AG04449 (cell line): Measurements from ENCODE around the gene SPSB1.

ENCODE experiments used
- CTCF ChIA-PET: fragments of 350-600 bp; formaldehyde crosslinking; extraction: SDS; loops from one replicate; lab custom pipeline; 2021; ENCODE audit warnings: antibody characterized with exemption; lab: Yijun Ruan, JAX
- POLR2A ChIA-PET: fragments of 400-600, 350-600 bp; formaldehyde crosslinking; extraction: SDS; loops from one replicate; lab custom pipeline; 2020; ENCODE audit warnings: antibody characterized with exemption, inconsistent platforms; lab: Yijun Ruan, JAX
- DNase-seq: peaks from one replicate; pipeline ENCODE4 v3.0.0-alpha.2; 2010; ENCODE audit warnings: low read depth, low spot score
- H3K4me3 ChIP-seq: 2 replicates; pipeline ENCODE4 v1.5.1; 2011; ENCODE audit warnings: low read depth, mild to moderate bottlenecking, control low read depth, low read length
- CTCF ChIP-seq: IDR thresholded peaks from one replicate; pipeline ENCODE4 v1.5.1; 2011; ENCODE audit warnings: mild to moderate bottlenecking, moderate library complexity, low read length, control low read depth, inconsistent platforms; ENCODE audit not compliant: insufficient read depth; ENCODE audit errors: missing control alignments

SPSB1 gene

GRCh38 chr1:9361630-9362260 is 69.1 kb downstream of the SPSB1 start:
- no peak for DNase-seq
- ChIA-PET CTCF (no interaction called here), POLR2A (no interaction called here)
- no peak overlapping the region for H3K4me3 ChIP-seq
- TF ChIP-seq CTCF = no peak

- H3K4me3 ChIP-seq = no peak overlapping the region
- DNase-seq = no peak
- ChIA-PET POLR2A (interaction anchor here (0.6 kb wide), 1 partner anchor 29 kb away, joined by 3 read pairs; no protein-coding TSS in a partner anchor), CTCF (interaction anchor here (1.0 kb wide), 1 partner anchor 9 kb away, joined by 3 read pairs; no protein-coding TSS in a partner anchor)
- no peak for TF ChIP-seq CTCF
Measured at GRCh38 chr1:9362488-9362887, 69.8 kb downstream of the SPSB1 start.

GRCh38 chr1:9363061-9363471 is 70.4 kb downstream of the SPSB1 start:
- H3K4me3 ChIP-seq = no peak overlapping the region
- no peak for DNase-seq
- no peak for TF ChIP-seq CTCF
- ChIA-PET POLR2A (interaction anchor here (0.6 kb wide), 2 partner anchors 29 to 1852 kb away, joined by 3 read pairs; no protein-coding TSS in a partner anchor), CTCF (interaction anchor here (1.0 kb wide), 1 partner anchor 10 kb away, joined by 3 read pairs; no protein-coding TSS in a partner anchor)

GRCh38 chr1:9366298-9366697 is 73.6 kb downstream of the SPSB1 start:
- POLR2A ChIA-PET = no interaction called here
- no peak overlapping the region for H3K4me3 ChIP-seq
- TF ChIP-seq CTCF = no peak
- DNase-seq = no peak
- CTCF ChIA-PET = no interaction called here

- no peak overlapping the region for H3K4me3 ChIP-seq
- TF ChIP-seq CTCF = no peak
- ChIA-PET CTCF (interaction anchor here (0.8 kb wide), 1 partner anchor 75 kb away, joined by 3 read pairs; no protein-coding TSS in a partner anchor), POLR2A (no interaction called here)
- no peak for DNase-seq
Measured at GRCh38 chr1:9366943-9367780, 74.5 kb downstream of the SPSB1 start.

- CTCF ChIA-PET = interaction anchor here (0.8 kb wide), 1 partner anchor 74 kb away, joined by 3 read pairs; no protein-coding TSS in a partner anchor
- no peak overlapping the region for H3K4me3 ChIP-seq
- DNase-seq = no peak
- POLR2A ChIA-PET = no interaction called here
- TF ChIP-seq CTCF = no peak
Measured at GRCh38 chr1:9367806-9368205, 75.1 kb downstream of the SPSB1 start.
